ENCODE results near the gene PRPF19. TPM values are rescaled to one million over a fixed set of nuclear protein-coding genes. Genes with fewer than 3 reads are reported as not detected.

Gene PRPF19
- polyA plus RNA-seq, 5 donors: 87.6 to 126 (median 107) TPM

- no peak for DNase-seq
These were observed 27.9 kb downstream of the PRPF19 start for GRCh38 chr11:60878245-60879101.

GRCh38 chr11:60876168-60876485, 30.3 kb downstream of the PRPF19 start:
- no peak for DNase-seq

DNA sequence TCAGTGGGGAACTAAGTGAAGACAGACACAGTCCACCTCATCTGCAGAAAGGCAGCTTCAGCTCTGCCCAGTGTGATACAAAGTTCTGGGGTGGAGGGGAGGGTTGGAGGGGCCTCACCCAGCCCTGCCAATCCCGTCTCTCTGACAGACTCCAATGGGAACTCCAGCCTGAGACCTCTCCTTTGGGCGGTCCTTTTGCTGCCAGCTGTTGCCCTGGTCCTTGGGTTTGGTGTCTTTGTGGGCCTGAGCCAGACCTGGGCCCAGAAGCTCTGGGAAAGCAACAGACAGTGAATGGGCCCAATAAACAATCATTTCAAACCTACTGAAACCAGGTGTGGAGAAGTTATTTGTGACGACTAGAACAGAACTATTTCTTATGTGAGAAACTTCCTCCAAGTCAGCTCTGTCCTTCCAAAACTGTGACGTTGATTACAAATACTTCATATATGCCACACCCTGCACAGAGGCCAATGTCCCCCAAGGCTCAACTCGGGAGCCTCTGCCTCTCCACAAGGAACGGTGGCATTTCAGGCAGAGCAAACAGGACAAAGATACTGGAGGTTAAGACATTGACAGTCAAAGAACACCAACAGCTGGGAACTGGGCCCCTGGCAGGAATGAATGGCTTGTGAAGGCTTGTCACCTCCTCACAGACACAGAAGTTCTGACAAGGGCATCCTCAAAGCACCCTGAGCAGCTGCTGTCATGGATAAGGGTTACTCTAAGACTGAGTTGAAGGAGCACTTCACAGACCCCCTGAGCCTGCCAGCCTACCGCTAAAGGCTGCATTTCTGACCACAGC, 30.8 kb downstream of the PRPF19 start:
- DNase-seq: no peak

DNA sequence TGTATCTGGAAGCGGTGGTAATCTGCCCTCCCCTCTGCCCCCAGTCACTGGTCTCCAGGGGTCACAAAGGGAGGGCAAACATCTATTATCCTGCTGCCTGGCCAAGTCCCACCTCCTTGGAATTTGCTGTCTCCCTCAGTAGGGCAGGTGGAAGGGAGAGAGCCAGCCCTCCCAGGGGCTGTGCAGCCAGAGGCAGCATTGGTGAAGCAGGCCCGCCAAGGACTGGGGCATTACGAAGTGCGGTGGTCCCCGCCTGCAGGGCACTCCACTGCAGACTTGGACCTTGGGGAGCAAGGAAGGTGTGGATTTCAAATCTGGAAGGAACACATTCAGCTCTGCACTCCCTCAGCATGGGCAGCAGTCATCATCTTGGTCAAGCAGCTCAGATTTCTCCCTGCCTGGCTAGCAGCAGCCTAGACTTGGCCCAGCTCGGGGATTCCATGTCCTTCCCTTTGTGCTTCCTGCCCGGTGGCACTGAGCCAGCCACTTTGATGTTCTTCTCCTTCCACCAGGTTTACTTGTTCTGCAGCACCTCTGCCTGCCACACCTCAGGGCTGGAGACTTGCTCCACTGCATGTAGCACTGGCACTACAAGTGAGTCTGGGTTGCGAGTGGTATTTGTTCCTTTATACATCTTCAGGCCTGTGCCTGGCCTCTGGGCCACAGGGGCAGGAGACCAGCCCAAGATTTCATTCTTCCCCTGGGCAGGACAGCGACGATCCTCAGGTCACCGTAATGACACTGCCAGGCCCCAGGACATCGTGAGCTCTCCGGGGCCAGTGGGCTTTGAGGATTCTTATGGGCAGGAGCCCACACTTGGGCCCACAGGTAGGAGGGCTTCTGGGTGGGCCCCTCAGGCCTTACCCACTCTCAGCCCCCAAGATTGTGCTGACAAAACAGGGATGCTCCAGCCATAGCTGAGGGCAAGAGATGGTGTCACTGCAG, 31.7 kb downstream of the PRPF19 start:
- DNase-seq: no peak

DNA sequence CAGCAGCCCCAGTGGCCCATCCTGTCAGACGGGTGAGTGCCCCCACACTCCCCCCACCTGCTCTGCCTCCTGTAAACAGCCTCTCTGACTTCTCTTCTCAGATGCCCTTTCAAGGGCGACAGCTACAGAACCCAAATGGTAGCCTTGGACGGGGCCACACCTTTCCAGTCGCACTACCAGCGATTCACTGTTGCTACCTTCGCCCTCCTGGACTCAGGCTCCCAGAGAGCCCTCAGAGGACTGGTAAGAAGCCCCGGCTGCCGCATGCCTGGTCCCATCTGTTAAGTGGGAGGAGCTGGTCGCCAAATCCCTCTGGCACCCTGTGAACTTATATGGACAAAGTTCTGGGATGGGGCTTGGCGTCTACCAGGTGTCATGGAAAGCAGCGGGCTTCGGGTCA, 32.9 kb downstream of the PRPF19 start:
- DNase-seq: no peak

- no peak for DNase-seq
These were observed 33.3 kb downstream of the PRPF19 start for GRCh38 chr11:60872961-60873524.

DNA sequence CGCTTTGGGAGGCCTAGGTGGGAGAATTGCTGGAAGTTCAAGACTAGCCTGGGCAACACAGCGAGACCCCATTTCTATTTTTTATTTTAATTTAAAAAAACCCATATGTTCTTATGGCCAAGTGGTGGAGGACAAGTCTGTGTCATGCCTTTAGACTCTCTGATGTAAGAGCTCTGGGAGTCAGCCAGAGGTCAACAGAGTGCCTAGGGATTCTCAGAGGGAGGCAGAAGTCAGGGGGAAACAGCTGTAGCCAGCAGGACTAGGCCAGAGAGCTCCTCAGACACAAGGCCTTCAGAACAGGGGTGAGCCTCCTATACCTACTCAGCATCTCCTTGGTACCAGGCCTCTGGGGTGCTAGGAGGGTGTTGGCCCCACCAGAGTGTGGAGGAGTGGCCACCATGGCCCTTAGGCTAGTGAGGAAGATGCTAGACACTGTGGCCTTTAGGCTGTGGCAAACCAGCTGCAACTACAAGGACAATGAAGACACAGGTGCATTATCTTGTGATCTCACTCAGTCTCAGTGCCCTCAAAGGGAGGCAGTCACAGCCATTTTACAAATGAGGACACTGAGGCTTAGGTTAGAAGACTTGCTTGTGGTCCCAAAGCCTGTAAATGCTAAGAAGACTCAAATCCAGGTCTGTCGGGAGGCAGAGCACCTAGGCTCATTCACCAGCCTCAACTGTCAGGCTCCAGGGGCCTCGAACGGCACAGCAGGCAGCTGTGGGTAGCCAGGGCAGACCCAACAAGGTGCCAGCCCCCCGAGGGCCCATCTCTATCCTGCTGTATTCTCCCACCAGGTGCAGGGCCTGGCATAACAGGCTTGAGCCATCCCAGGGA, 34.0 kb downstream of the PRPF19 start:
- peak in 1 of 2 donors; percentile 37 for DNase-seq

GRCh38 chr11:60871378-60872061, 34.9 kb downstream of the PRPF19 start:
- DNase-seq: no peak

DNA sequence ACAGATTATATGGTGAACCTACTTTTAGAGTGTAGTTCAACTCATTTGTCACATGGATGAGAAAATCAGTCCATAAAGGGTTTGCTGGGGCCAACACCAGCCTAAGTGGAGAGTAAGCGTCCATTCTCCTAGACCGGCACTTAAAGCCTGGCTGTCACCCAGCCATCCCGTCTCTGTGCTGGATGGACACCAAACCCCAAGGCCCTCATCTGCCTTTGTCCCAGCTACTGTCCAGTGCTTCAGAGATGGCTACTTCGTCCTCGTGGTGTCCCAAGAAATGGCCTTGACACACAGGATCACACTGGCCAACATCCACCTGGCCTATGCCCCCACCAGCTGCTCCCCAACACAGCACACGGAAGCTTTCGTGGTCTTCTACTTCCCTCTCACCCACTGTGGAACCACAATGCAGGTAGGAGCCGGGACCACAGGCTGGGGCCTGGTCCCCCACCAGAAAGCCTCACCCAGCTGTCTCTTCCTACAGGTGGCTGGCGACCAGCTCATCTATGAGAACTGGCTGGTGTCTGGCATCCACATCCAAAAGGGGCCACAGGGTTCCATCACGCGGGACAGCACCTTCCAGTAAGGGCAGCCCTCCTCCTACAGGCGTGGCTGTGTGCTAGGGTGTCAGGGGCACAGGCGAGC, 35.5 kb downstream of the PRPF19 start:
- no peak for DNase-seq

- DNase-seq: no peak
These were observed 36.1 kb downstream of the PRPF19 start for GRCh38 chr11:60870276-60870675.

- no peak for DNase-seq
These were observed 36.9 kb downstream of the PRPF19 start for GRCh38 chr11:60869451-60869825.

DNA sequence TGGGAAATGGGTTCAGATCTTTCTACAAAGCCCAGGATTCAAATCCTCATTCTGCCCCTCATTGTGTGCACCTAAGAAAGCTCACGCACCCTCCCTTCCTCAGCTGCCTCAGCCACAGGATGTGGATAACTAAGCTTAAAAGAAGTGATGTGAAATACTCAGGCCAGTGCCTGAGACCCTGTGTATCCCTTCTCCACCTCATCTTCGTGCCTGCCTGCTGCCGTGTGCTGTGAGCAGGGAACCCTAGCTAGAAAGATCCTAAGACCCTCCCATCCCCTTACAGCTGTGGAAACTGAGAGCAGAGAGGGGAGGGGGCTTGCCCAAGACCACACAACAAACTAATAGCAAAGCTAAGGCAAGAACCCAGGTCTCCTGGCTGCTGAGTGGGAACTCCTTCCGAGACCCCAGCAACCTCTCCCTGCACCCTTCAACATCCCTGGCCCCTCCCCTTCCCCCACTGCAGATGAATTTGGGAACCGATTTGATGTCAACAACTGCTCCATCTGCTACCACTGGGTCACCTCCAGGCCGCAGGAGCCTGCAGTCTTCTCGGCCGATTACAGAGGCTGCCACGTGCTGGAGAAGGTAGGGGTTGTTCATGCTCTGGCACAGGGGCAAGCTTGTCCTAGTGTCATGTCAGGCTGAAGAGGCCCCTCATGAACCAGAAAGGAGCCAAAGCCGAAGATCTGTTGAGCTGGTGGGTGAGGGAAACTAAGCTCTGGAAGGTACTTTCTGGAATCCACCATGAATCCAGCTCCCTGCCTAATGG, 37.5 kb downstream of the PRPF19 start:
- DNase-seq: no peak

DNA sequence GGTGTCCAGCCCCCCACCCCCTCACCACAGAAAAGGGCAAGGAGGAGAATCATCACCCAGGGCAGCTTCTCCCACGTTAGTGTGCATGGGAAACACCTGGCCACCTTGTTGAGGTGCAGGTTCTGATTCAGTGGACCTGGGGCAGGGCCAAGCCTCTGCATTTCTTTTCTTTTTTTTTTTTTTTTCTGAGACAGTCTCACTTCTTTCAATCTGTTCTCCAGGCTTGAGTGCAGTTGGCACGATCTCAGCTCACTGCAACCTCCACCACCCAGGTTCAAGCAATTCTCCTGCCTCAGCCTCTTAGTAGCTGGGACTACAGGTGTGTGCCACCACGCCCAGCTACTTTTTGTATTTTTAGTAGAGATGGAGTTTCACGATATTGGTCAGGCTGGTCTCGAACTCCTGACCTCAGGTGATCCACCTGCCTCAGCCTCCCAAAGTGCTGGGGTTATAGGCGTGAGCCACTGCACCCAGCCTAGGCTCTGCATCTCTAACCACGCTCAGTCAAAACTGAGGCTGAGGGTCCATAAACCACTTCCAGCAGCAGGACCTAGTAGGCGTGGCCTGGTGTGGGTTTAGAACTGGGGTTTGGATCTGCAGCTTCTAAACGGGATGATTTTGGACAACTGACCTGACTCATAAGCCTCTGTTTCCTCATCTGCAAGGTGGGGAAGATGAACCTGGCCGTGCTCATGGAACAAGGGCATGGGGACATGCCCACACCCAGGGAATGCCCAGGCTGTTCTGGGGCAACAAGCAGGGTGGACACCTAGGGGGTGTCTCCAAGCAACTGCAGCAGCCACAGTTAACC, 38.3 kb downstream of the PRPF19 start:
- no peak for DNase-seq

DNA sequence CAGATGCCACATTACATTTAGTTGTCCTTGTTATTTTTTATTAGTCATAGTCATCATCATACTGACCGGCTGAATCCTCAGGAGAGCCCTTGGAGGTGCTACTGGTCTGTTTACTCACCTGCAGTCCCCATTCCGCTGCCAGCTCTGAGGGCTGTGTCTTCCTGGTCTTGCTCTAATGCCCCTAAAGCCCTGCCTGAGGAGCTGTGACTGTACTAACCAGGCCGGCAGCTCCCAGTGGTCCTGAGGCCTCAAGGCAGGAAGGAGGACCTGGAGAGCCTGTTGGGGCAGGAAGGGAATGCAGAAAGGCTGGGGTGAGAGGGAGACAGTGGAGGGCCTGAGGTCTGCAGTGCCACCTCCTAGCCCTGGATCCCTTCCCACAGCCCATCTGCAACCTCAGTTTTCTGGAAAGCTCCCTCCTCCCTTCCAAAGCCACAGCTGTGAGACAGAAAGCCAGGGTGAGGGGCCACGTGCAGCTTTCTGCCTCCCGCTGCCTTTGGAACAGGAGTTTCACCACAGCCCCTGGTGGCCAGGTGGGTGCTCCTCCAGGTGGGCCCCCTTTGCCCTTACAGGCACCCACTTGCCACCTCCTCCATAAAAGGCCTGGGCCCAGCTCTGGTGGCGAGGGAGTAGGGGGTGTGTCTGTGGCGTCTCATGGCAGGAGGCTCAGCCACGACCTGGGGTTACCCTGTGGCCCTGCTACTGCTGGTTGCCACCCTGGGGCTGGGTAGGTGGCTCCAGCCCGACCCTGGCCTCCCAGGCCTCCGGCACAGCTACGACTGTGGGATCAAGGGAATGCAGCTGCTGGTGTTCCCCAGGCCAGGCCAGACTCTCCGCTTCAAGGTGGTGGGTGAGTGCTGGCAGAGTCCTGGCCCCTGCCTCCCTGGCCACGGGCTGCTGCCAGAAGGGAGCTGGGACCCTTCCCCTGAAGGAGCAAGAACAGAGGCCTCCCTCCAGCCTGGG, 39.2 kb downstream of the PRPF19 start, which contains the start of gene ZP1:
Gene ZP1 (plus strand): TSS at position 632 of the 960 bp plus-strand sequence. CDS start 20 bp downstream, at position 652.
- DNase-seq: no peak

DNA sequence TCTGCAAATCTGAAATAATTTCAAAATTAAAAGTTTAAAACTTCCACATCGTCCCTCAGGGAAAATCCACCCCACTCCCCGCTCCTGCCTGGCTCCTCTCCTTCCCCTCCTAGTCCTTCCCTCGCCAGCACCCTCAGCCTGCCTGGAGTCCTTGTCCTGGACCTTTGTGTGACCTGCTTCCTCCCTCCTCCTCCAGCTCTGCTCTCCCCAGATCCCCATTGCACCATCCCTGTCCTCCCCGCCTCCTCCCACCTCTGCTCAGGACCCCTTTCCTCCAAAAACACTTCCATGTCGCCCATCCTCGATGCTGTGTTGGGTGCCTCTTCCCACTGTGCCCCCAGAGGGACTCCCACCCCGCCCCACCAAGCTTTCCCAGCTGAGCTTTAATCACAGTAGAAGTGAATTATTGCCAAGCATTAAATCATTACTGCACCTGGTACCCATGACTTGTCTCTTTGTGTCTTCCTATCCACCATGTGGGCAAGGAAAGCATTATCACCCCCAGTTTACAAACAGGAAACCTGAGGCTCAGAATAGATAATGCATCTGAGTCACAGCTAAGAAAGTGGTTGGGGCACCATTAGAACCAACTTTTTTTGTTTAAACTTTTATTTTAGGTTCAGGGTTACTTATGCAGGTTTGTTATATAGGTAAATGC, 41.4 kb downstream of the PRPF19 start:
- DNase-seq: no peak

Measured in right lung (tissue), 5 donors.